NCI-H526 (cell line): ENCODE results near the gene IL32.
A peak's percentile ranks its signal among the peaks of the same experiment; 100 is the strongest.

Experiments
- DNase-seq, 2 experiments: peaks; one replicate each; lab custom pipeline; 2025; lab: John Stamatoyannopoulos, UW

IL32 gene, protein sequence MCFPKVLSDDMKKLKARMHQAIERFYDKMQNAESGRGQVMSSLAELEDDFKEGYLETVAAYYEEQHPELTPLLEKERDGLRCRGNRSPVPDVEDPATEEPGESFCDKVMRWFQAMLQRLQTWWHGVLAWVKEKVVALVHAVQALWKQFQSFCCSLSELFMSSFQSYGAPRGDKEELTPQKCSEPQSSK

DNA sequence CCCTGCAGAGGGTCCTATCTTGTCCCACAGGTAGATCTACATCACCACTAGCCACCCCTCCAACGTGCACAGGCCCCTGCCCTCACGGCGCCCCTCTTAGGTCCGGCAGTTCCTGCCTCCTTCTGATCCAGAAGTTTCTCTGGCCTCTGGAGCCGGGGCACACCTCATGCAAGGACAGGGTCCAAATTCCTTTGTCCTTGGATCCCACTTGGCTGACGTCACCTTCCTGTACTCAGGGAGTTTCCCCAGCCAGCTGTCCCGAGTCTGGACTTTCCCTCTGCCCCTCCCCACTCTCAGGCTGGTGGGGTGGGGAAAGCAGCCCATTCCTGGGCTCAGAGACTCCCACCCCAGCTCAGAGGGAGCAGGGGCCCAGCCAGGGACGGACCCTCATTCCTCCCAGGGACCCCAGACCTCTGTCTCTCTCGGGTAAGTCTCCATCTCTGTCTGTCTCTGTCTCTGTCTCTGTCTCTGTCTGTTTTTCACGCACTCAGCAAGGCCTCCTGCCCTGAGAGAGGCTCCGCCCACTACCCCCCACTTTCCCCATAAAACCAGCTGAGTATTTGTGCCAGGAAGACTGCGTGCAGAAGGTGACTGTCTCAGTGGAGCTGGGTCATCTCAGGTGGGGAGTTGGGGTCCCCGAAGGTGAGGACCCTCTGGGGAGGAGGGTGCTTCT lies at the start of gene IL32:
Gene IL32 (plus strand): TSS at position 572 of the 673 bp plus-strand sequence. CDS start 172 bp downstream, outside the sequence.
- DNase-seq: no peak

DNA sequence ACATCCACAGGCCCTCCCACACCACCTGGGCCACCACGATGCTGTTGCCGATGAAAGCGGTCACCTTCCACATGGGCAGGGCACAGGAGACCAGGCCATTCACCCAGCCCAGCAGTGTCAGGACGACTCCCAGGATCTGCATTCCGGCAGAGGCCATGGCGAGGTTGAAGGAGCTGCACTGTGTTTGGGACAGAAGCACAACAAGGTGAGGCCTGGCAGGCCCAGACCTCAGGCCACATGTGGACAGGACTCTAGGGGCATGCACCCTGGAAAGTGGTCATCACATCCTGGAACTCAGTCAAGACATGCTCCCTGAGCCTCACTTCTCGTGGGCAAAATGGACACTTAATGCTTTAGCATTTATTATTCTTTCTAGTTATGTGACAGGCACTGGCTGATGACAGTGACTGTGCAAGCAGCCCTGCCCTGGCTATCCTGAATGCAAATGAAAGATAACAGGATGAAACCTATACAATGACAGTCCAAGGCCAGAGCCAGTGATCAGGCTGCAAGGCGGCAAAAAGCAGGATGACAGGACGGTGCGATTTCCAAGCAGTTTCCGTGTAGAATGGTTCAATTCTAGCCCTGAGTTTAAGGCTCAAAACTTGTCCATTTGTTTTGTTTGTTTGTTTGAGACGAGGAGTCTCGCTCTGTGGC lies 49.4 kb upstream of the IL32 start:
- no peak for DNase-seq

DNA sequence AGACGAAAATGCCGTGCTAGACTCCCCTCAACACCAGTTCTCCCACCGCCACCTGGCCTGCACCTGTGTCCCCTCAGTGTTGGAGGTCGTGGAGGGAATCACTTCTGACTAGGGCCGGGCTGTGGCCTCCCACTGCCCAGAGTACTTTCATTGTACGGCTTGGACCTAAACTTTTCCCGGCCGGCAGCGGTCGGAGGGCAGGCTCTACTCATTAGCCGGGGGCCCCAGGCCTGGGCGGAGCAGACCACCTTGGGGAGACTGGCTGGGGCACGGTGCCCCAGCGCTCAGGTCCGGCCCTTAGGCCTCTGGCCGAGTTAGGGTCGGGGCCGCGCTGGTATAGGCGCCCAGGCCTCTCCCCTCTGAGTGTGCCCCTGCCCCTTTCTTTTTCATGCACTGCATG lies 48.1 kb upstream of the IL32 start:
- DNase-seq: no peak

DNA sequence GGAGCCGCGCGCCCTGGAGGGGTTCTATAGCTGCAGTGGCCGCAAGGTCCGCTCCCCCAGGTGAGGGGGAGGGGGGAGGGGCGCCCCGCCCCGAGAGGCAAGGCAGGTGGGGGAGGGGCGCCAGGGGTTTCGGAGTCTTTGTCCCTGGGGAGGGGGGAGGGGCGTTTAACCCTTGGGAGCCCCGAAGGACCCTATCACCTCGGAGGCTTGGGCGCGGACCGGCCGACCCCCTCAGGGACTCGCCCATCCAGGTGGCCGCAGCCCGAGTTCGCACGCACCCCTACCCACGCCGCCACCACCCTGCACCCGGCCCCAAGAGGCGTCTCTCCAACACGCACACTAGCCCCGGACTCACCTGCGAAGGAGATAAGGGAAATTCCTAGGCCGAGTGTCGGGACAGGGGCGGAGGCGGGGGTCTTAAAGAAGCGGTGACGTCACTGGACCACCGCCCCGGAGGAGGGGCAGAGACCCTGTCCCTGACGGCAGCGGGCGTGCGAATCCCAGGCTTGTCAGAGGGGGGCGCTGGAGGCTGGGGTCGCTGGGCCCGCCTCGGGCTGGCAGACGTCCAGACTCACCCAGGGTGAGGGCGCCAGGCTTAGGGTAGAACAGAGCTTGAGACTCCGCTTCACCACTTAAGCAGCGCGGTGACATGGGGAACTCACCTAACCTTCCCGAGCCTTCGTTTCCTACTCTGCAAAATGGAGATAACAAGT lies 47.5 kb upstream of the IL32 start, which contains the start of gene CLDN6:
Gene CLDN6 (minus strand): TSS at position 390 of the 713 bp plus-strand sequence. CDS start 2,162 bp downstream, outside the sequence.
- DNase-seq: peak in 1 of 2 experiments; percentile 47

DNA sequence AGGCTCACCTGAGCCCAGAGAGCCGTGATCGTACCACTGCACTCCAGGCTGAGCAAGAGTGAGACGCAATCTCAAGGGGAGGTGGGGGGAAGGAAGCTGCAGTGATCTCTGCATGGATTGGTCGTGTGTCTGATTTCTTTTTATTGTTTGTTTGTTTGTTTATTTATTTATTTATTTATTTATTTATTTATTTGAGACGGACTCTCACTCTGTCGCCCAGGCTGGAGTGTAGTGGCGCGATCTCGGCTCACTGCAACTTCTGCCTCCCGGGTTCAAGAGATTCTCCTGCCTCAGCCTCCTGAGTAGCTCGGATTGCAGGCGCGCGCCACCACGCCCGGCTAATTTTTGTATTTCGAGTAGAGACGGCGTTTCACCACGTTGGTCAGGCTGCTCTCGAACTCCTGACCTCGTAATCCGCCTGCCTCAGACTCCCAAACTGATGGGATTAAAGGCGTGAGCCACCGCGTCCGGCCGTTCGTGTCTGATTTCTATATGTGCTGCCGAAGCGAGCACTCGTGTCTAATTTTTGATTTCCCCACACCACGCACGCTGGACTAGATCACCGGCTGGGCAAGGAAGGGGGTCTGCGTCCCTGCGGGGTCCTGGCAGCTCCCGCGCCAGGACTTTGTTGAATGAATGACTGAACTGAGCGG lies 45.7 kb upstream of the IL32 start:
- no peak for DNase-seq

DNA sequence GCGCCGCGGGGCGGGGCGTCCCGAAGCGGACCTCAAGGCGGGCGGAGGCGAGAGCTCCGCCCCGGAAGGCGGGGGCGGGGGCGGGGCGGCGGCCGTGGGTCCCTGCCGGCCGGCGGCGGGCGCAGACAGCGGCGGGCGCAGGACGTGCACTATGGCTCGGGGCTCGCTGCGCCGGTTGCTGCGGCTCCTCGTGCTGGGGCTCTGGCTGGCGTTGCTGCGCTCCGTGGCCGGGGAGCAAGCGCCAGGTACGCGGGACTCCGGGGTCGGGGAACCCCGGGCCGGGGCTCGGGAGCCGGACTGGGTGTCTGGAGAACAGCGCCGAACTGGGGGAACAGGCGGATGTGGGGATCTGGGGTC lies 45.2 kb upstream of the IL32 start, which contains the start of gene TNFRSF12A:
Gene TNFRSF12A (plus strand): TSS at position 122 of the 357 bp plus-strand sequence. CDS start 30 bp downstream, at position 152.
- DNase-seq: peak in 1 of 2 experiments; percentile 79

DNA sequence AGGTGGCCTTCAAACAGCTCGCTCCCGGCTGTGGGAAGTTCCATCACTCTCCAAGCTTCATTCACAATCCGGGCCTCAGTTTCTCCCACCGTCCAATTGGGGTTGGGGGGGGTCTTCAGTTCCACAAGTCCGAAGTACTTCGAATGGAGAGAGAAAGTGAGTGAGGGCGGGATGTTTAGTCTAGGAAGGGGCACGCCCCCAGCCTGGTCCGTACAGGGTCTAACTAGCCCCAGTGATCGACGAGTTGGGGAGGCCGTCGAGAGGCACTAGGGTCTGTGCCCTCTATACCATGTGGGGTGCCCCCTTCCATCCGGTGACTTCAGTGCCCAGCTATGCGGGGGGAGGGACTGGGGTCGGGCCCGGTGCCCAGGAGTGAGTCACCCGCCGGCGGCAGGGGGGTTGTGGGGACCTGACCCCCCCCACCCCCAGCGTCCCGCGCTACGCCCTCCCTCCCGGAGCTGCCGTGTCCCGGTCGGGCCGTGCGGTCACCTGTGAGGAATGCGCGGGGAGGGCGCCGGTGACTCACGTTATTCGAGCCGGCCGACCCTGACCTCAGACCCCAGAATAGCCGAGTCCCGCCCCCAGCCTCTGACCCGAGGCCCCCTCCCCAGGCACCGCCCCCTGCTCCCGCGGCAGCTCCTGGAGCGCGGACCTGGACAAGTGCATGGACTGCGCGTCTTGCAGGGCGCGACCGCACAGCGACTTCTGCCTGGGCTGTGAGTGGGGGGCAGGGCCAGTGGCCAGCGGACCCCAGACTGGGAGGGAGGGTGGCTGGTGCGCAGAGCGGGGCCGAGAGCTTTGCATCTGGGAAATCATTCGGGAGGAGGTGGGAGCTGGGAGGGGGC lies 44.6 kb upstream of the IL32 start:
- peak in 1 of 2 experiments; percentile 36 for DNase-seq

DNA sequence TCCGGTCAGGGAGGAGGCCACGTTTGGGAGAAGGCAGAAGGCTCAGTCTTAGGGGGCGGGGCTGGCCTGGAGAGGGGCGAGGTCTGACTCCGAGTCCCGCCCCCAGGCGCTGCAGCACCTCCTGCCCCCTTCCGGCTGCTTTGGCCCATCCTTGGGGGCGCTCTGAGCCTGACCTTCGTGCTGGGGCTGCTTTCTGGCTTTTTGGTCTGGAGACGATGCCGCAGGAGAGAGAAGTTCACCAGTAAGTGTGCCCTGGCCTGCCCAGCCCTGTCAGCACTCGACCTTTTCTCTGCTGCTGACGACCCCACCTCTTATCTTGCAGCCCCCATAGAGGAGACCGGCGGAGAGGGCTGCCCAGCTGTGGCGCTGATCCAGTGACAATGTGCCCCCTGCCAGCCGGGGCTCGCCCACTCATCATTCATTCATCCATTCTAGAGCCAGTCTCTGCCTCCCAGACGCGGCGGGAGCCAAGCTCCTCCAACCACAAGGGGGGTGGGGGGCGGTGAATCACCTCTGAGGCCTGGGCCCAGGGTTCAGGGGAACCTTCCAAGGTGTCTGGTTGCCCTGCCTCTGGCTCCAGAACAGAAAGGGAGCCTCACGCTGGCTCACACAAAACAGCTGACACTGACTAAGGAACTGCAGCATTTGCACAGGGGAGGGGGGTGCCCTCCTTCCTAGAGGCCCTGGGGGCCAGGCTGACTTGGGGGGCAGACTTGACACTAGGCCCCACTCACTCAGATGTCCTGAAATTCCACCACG lies 43.8 kb upstream of the IL32 start:
- DNase-seq: peak in 1 of 2 experiments; percentile 70

DNA sequence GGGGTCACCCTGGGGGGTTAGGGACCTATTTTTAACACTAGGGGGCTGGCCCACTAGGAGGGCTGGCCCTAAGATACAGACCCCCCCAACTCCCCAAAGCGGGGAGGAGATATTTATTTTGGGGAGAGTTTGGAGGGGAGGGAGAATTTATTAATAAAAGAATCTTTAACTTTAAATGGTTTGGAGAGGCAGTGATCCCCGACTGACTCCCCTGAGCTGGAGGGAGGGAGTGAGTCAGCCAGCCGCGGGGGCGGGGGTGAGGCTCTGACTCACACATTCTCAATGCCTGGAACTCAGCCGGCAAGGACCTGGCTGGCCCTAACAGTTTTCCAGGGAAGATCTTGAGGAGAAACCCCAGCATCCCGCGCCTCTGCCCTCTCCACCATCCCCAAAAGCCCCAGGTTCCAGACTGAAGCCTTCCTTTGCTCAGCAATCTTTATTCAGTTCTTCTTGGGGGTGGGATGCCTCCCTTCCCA lies 43.2 kb upstream of the IL32 start:
- no peak for DNase-seq

DNA sequence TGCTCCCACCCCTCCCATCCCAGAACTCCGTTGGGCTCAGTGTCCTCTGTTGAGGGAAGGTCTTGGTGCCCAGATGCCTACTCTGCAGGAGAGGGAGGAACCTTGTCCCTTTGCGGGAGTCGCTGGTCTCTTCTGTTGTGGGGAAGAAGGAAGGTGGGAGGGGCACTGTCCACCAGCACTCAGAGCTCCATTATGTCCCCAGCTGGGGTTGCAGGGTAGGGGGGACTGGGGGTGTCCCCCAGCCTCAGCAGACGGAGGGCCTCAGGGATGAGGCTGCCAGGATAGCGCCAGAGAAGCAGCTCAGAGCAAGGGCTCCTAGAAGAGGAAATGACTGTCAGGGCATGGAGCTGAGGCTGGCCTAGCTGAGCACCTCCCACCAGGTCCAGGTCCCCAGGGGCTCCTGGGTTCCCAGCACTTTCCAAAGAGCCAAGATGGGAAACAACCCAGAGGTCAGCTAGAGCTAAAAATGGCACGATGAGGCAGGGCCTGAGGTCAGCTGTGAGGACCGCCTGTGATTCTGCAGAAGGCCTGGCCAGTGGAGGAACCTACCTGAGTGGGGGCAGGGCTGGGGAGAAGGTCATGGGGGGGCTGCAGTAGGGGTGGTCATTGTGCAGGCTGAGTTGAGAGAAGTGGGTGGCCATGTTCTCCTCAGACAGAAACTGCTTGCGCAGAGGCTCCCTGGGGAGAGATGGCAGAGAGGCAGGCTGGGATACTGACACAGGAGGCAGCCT lies 42.6 kb upstream of the IL32 start:
- DNase-seq: no peak

DNA sequence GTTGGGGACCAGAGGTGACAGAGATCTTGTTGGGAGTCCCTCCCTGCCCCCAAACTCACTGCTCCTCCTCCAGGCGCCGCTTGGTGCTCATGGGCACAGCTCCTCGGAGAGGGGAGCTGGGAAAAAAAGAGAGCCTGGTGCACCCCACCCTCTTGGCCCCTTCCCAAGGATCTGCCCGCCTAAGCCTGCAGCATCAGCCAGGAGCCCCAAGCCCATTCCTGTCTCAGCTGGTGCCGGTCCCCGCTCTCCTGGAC lies 42.1 kb upstream of the IL32 start:
- DNase-seq: peak in 1 of 2 experiments; percentile 40

DNA sequence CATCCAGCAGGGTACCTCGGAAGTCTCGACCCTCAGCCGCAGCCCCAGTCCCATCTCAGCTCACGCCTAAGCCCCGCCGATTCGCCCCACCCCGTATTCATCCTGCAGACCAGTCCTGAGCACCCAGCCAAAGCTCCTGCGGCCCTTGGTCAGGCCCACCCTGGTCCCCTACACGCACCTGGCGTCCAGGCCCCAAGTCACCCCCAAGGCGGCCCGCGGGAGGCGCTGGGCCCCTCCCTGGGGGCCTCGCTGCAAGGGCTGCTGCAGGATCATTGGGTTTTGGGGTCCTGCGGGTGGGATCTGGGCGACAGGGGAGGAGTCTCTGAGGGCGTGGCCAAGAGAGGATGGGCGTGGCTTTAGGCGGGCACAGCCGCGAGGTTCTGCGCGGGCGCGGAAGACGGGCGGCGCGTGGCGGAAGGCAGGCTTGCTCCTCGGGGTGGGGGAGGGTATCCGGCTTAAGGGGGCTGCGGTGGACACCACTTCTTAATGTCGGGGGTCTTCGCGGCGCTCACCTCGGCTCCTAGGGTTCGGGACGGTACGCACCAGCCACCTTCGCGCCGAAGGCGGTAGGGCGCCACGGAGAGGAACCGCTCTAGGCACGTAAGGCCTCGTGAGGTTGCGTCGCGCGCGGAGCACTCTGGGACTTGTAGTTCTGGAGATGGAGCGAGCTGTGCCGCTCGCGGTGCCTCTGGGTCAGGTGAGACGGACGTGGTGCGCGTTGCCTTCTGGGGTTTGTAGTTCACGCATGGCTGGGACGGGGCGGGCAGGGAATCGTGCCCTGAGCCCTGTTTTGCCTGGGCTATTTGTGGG lies 41.6 kb upstream of the IL32 start, which contains the start of the genes HCFC1R1 and THOC6:
Gene HCFC1R1 (minus strand): TSS at position 274 of the 810 bp plus-strand sequence. CDS start 1 bp downstream, at position 273.
Gene THOC6 (plus strand): TSS at position 367 of the 810 bp plus-strand sequence. CDS start 292 bp downstream, at position 659.
- DNase-seq: peak; percentile 91 to 97

DNA sequence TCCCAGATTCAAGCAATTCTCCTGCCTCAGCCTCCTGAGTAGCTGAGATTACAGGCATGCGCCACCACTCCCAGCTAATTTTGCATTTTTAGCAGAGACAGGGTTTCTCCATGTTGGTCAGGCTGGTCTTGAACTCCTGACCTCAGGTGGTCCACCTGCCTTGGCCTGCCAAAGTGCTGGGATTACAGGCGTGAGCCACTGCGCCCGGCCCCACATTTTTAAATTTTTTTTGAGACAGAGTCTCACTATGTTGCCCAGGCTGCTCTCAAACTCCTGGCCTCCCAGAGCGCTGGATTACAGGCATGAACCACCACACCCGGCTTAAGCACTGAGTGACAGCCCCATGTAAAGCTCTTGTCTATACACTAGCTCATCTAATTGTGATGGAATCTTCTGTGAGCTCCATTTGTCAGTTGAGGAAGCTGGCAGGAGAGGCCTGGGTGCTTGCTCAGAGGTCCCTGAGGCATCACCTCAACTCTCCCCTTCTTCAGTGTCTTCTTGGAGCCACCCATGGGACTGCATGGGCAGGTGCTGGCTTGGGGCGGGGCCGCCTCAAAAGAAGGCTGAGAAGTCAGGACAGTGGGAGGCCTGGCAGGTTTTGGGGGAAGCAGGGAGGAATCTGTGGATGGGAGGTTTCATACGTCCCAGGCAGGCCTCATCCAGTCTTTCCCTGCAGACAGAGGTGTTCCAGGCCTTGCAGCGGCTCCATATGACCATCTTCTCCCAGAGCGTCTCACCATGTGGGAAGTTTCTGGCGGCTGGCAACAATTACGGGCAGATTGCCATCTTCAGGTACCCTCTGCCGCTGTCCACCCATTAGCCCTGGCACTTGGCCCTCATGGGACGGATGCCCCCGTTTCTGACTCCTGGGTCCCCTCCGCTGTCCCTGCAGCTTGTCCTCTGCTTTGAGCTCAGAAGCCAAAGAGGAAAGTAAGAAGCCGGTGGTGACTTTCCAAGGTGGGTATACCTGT lies 40.1 kb upstream of the IL32 start:
- no peak for DNase-seq

DNA sequence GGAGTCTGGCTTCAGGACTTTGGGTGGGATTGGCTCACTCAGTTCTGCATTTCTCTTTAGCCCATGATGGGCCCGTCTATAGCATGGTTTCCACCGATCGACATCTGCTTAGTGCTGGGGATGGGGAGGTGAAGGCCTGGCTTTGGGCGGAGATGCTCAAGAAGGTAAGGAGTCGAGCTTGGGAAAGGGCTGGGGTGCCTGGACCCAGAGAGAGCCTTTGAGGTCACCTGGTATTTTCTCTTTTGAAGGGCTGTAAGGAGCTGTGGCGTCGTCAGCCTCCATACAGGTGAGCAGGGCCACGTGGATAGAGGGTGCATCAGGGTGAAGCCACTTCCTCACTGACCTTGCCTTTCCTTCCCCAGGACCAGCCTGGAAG lies 39.4 kb upstream of the IL32 start:
- DNase-seq: no peak

DNA sequence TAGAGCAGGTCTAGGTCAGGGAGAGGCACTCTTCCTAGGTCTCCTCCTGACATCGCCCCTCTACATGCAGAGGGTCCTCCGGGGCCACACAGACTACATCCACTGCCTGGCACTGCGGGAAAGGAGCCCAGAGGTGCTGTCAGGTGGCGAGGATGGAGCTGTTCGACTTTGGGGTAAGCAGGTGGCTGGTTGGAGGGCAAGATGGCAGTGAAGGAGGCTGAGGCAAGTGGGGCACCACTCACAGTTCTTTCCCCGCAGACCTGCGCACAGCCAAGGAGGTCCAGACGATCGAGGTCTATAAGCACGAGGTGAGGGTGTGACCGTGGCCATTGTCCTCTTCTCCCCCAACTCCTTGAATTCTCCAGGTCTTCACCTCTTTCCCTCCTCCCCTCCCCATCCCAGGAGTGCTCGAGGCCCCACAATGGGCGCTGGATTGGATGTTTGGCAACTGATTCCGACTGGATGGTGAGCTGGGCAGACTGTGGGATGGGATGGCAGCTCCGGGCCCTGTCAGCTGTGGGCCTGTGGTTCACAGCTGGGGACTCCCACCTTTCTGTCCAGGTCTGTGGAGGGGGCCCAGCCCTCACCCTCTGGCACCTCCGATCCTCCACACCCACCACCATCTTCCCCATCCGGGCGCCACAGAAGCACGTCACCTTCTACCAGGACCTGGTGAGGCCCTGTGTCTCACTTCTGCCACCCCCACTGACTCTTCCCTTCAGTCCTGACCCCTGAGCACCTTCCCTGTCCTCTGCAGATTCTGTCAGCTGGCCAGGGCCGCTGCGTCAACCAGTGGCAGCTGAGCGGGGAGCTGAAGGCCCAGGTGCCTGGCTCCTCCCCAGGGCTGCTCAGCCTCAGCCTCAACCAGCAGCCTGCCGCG lies 38.6 kb upstream of the IL32 start:
- DNase-seq: no peak

DNA sequence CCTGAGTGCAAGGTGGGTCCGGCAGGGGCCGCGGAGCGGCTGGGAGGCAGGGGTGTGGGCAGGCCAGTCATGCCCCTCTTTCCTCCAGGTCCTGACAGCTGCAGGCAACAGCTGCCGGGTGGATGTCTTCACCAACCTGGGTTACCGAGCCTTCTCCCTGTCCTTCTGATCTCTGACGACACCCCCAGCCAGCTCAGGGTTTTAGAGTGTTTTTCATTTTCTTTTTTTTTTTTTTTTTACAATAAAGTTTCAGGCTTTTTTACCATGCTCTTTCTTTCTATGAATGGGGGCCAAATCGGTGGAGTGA lies 38.0 kb upstream of the IL32 start:
- DNase-seq: no peak
